HG02885 (cell line): ENCODE measurements around the gene TSSC4.

Source experiments
- ATAC-seq: cut with Tn5 transposase; IDR thresholded peaks from one replicate; pipeline ENCODE4 v1.9.1; 2021; ENCODE audit warnings: mild to moderate bottlenecking; ENCODE audit not compliant: unreplicated experiment, poor library complexity

TSSC4 gene

GRCh38 chr11:2414616-2415015 lies 14.1 kb downstream of the TSSC4 start:
- ATAC-seq: no peak

- no peak for ATAC-seq
These were observed 14.6 kb downstream of the TSSC4 start for GRCh38 chr11:2415171-2415570.

GRCh38 chr11:2415601-2416380 lies 15.2 kb downstream of the TSSC4 start:
- no peak for ATAC-seq

GRCh38 chr11:2416765-2417164 lies 16.2 kb downstream of the TSSC4 start:
- ATAC-seq: no peak

GRCh38 chr11:2417856-2418692 lies 17.5 kb downstream of the TSSC4 start:
- no peak for ATAC-seq

- ATAC-seq: no peak
These were observed 18.3 kb downstream of the TSSC4 start for GRCh38 chr11:2418693-2419360.

GRCh38 chr11:2419638-2420501 lies 19.3 kb downstream of the TSSC4 start:
- no peak for ATAC-seq

- ATAC-seq: peak; percentile 74
These were observed 20.1 kb downstream of the TSSC4 start for GRCh38 chr11:2420502-2421225.

GRCh38 chr11:2421226-2421994 lies 20.9 kb downstream of the TSSC4 start:
- no peak for ATAC-seq

- no peak for ATAC-seq
These were observed 21.4 kb downstream of the TSSC4 start for GRCh38 chr11:2421996-2422395.

- no peak for ATAC-seq
These were observed 22.1 kb downstream of the TSSC4 start for GRCh38 chr11:2422461-2423156.

- ATAC-seq: no peak
These were observed 22.8 kb downstream of the TSSC4 start for GRCh38 chr11:2423157-2424025.

GRCh38 chr11:2424811-2425495 lies 24.4 kb downstream of the TSSC4 start:
- ATAC-seq: no peak

GRCh38 chr11:2425506-2425905 lies 25.0 kb downstream of the TSSC4 start:
- ATAC-seq: no peak

GRCh38 chr11:2426221-2426620 lies 25.7 kb downstream of the TSSC4 start:
- no peak for ATAC-seq

GRCh38 chr11:2426826-2427521 lies 26.4 kb downstream of the TSSC4 start:
- ATAC-seq: no peak
